Endothelial cell of umbilical vein (primary cell): ENCODE measurements around the gene LDLRAD4.

Source experiments
- CTCF ChIP-seq, 2 donors: IDR thresholded peaks; 1 replicate in 1 of 2; 2 replicates in 1 of 2; pipeline ENCODE4 v1.5.1; 2011; ENCODE audit warnings: low read length in 2 of 2, mild to moderate bottlenecking in 2 of 2, moderate library complexity in 2 of 2, control low read depth in 1 of 2, inconsistent platforms in 1 of 2, low read depth in 1 of 2; ENCODE audit not compliant: insufficient read depth in 1 of 2; ENCODE audit errors: extremely low read depth in 1 of 2
- EZH2 ChIP-seq: IDR thresholded peaks from 2 replicates; pipeline ENCODE4 v1.6.1; 2012; ENCODE audit warnings: borderline replicate concordance, low read depth, mild to moderate bottlenecking, moderate library complexity, low read length, inconsistent platforms; ENCODE audit not compliant: severe bottlenecking
- FOS ChIP-seq: IDR thresholded peaks from 2 replicates; pipeline ENCODE4 v1.6.1; 2011; ENCODE audit warnings: mild to moderate bottlenecking, low read length, moderate library complexity, borderline replicate concordance; ENCODE audit not compliant: insufficient read depth
- GATA2 ChIP-seq: IDR thresholded peaks from 2 replicates; pipeline ENCODE4 v1.7.0; 2011; ENCODE audit warnings: low read depth, mild to moderate bottlenecking, moderate library complexity, mixed read lengths, low read length; ENCODE audit not compliant: insufficient read length, insufficient read depth
- JUN ChIP-seq: IDR thresholded peaks from 2 replicates; pipeline ENCODE4 v1.6.1; 2011; ENCODE audit warnings: borderline replicate concordance, low read depth; ENCODE audit not compliant: insufficient read length, insufficient read depth
- MAX ChIP-seq: IDR thresholded peaks from 2 replicates; pipeline ENCODE4 v1.6.1; 2011; ENCODE audit not compliant: insufficient read depth, insufficient read length
- MYC ChIP-seq: IDR thresholded peaks from one replicate; pipeline ENCODE4 v1.6.1; 2011; ENCODE audit warnings: mild to moderate bottlenecking, low read depth, low read length
- POLR2A ChIP-seq: IDR thresholded peaks from 2 replicates; pipeline ENCODE4 v1.6.1; 2012; ENCODE audit warnings: low read depth, mild to moderate bottlenecking, control low read depth, low read length
- POLR2AphosphoS5 ChIP-seq: IDR thresholded peaks from 2 replicates; pipeline ENCODE4 v1.6.1; 2012; ENCODE audit warnings: low read depth, mild to moderate bottlenecking, control low read depth, low read length, moderate library complexity; ENCODE audit not compliant: insufficient read depth

- TF ChIP-seq CTCF (IDR thresholded peaks at IDR 0.05; ENCODE audit: extremely low read depth in 1 of 2, insufficient read depth in 1 of 2, low read depth in 1 of 2, low read length in 2 of 2) (no peak), MYC (no peak), EZH2 (no peak), JUN (no peak), POLR2A (no peak), GATA2 (no peak), POLR2AphosphoS5 (no peak), MAX (no peak), FOS (no peak)
These were observed 396.2 kb downstream of the LDLRAD4 start for GRCh38 chr18:13614641-13615288.
